DOHH2 (cell line): ENCODE measurements around the gene SYAP1.

Experiments used
- EZH2phosphoT487 ChIP-seq: fragments of 200-600 bp; sonication (generic); IDR thresholded peaks from 2 replicates; pipeline ENCODE4 v1.6.1; 2017; ENCODE audit warnings: borderline replicate concordance, mild to moderate bottlenecking, antibody characterized with exemption, low read length, moderate library complexity, mixed read lengths
- TF ChIP-seq, protein P1 (sequence below): fragments of 200-600 bp; sonication (generic); IDR thresholded peaks from one replicate; pipeline ENCODE4 v1.5.1; 2014; ENCODE audit warnings: antibody characterized with exemption, mild to moderate bottlenecking, low read depth, low read length; ENCODE audit not compliant: poor library complexity, severe bottlenecking

DNA sequence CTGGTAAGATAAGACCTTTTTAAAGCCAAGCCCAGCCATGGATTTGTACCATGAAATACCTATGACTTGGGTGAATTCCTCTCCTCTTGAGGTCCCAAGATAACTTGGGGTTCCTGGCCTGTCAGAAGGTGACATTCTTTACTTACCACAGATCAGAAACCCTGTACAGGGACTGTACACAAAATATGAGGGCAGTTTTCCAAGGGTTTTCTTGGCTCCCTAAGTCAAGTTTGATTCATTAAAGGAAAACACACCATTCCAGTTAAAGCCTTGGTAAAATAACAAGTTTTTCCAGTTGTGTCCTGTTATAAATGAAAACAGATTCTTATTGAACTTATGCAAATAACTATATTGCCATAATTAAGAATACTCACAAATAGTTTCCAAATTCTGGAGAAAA lies 8.2 kb downstream of the SYAP1 start:
- TF ChIP-seq, protein P1, sequence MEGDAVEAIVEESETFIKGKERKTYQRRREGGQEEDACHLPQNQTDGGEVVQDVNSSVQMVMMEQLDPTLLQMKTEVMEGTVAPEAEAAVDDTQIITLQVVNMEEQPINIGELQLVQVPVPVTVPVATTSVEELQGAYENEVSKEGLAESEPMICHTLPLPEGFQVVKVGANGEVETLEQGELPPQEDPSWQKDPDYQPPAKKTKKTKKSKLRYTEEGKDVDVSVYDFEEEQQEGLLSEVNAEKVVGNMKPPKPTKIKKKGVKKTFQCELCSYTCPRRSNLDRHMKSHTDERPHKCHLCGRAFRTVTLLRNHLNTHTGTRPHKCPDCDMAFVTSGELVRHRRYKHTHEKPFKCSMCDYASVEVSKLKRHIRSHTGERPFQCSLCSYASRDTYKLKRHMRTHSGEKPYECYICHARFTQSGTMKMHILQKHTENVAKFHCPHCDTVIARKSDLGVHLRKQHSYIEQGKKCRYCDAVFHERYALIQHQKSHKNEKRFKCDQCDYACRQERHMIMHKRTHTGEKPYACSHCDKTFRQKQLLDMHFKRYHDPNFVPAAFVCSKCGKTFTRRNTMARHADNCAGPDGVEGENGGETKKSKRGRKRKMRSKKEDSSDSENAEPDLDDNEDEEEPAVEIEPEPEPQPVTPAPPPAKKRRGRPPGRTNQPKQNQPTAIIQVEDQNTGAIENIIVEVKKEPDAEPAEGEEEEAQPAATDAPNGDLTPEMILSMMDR: no peak
- TF ChIP-seq EZH2phosphoT487: no peak
